ENCODE measurements around the gene TGFA.

TGFA gene

DNA sequence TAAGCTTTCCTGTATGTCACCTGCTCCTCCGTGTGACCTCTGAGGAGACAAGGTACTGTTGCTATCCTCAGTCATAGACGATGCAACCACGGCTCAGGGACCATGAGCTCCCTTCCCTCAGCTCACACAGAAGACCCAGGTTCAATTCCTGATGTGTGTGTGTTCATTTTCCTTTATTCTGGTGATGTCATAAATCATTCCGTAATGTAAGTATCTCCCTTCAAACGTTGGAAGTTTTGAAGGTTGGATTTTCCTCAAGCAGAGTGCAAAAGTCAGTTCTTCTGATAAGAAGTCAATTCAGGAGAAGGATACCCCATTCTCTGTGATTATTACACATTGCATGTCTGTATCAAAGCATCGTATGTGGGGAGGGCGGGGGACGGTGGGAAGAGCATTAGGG lies 132.9 kb downstream of the TGFA start:
- TF ChIP-seq SIN3A (IDR thresholded peaks at IDR 0.05; ENCODE audit: borderline replicate concordance, insufficient read depth, low read length) (no peak), TAF1 (IDR thresholded peaks at IDR 0.05; ENCODE audit: borderline replicate concordance, insufficient read depth, low read length) (no peak), POLR2AphosphoS5 (IDR thresholded peaks at IDR 0.05; ENCODE audit: low read depth, low read length) (no peak), FOXP2 (optimal IDR thresholded peaks at IDR 0.05; ENCODE audit: borderline replicate concordance, extremely low read depth, extremely low read length, insufficient read depth) (no peak)
- TF ChIP-seq, protein P1, sequence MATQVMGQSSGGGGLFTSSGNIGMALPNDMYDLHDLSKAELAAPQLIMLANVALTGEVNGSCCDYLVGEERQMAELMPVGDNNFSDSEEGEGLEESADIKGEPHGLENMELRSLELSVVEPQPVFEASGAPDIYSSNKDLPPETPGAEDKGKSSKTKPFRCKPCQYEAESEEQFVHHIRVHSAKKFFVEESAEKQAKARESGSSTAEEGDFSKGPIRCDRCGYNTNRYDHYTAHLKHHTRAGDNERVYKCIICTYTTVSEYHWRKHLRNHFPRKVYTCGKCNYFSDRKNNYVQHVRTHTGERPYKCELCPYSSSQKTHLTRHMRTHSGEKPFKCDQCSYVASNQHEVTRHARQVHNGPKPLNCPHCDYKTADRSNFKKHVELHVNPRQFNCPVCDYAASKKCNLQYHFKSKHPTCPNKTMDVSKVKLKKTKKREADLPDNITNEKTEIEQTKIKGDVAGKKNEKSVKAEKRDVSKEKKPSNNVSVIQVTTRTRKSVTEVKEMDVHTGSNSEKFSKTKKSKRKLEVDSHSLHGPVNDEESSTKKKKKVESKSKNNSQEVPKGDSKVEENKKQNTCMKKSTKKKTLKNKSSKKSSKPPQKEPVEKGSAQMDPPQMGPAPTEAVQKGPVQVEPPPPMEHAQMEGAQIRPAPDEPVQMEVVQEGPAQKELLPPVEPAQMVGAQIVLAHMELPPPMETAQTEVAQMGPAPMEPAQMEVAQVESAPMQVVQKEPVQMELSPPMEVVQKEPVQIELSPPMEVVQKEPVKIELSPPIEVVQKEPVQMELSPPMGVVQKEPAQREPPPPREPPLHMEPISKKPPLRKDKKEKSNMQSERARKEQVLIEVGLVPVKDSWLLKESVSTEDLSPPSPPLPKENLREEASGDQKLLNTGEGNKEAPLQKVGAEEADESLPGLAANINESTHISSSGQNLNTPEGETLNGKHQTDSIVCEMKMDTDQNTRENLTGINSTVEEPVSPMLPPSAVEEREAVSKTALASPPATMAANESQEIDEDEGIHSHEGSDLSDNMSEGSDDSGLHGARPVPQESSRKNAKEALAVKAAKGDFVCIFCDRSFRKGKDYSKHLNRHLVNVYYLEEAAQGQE (IDR thresholded peaks at IDR 0.05; ENCODE audit: insufficient read depth in 1 of 2, low read depth in 2 of 2, low read length in 2 of 2): no peak

DNA sequence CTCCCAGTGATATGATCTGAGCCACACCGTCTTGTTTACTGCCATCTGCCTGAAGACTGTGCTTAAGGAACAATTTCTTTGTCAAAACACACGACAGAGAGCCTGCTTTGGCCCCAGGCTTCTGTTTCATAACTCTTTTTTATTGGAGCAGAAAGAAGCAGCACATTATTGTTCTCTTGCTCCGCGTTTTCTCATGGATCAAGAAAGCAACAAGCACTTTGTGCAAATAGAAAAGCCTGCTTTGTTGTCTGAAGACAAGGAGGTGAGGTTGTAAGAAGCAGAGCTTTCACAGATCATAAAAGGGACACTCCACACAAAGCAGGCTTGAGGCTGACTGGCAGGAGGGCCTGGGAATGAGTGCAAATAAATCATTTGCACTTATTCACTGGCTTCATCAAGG lies 133.5 kb downstream of the TGFA start:
- TF ChIP-seq SIN3A (IDR thresholded peaks at IDR 0.05; ENCODE audit: borderline replicate concordance, insufficient read depth, low read length): no peak
- TF ChIP-seq POLR2AphosphoS5 (IDR thresholded peaks at IDR 0.05; ENCODE audit: low read depth, low read length): no peak
- no peak for TF ChIP-seq TAF1 (IDR thresholded peaks at IDR 0.05; ENCODE audit: borderline replicate concordance, insufficient read depth, low read length)
- TF ChIP-seq FOXP2 (optimal IDR thresholded peaks at IDR 0.05; ENCODE audit: borderline replicate concordance, extremely low read depth, extremely low read length, insufficient read depth): no peak
- TF ChIP-seq, protein P1 (IDR thresholded peaks at IDR 0.05; ENCODE audit: insufficient read depth in 1 of 2, low read depth in 2 of 2, low read length in 2 of 2): no peak

DNA sequence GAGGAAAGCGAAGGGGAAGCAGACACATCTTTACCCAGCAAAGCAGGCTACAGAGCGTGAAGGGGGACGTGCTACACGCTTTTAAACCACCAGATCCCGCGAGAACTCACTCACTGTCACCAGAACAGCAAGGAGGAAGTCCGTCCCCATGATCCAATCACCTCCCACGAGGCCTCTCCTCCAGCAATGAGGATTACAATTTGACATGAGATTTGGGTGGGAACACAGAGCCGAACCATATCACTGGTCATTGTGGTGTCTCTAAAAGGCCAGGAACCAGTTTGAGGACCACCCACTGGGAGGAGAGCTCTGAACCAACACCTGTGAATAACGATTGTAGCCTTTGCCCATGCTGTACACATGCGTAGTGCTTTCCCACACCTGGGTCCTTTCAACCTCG lies 135.1 kb downstream of the TGFA start:
- TF ChIP-seq POLR2AphosphoS5 (IDR thresholded peaks at IDR 0.05; ENCODE audit: low read depth, low read length) (no peak), FOXP2 (optimal IDR thresholded peaks at IDR 0.05; ENCODE audit: borderline replicate concordance, extremely low read depth, extremely low read length, insufficient read depth) (no peak), TAF1 (IDR thresholded peaks at IDR 0.05; ENCODE audit: borderline replicate concordance, insufficient read depth, low read length) (no peak), SIN3A (IDR thresholded peaks at IDR 0.05; ENCODE audit: borderline replicate concordance, insufficient read depth, low read length) (no peak)
- TF ChIP-seq, protein P1 (IDR thresholded peaks at IDR 0.05; ENCODE audit: insufficient read depth in 1 of 2, low read depth in 2 of 2, low read length in 2 of 2): no peak

DNA sequence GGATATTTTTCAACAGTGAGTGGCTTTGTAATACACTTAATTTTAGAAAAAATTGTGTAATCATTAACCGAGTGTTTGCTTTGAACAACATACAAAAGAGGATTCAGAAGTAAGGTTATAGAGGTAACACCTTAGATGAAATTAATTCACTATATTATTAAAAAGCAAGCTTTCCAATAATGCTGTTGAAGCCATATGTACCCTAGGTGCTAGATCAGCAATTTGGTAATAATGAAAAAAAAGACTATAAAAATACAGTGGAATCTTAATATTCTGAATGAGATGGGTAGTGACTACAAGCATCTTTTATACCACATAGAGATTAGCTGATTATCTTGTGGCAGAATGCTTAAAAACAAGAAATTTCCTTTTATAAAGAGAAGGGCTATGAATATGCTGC lies 136.6 kb downstream of the TGFA start:
- TF ChIP-seq SIN3A (IDR thresholded peaks at IDR 0.05; ENCODE audit: borderline replicate concordance, insufficient read depth, low read length) (no peak), TAF1 (IDR thresholded peaks at IDR 0.05; ENCODE audit: borderline replicate concordance, insufficient read depth, low read length) (no peak), FOXP2 (optimal IDR thresholded peaks at IDR 0.05; ENCODE audit: borderline replicate concordance, extremely low read depth, extremely low read length, insufficient read depth) (no peak), POLR2AphosphoS5 (IDR thresholded peaks at IDR 0.05; ENCODE audit: low read depth, low read length) (no peak)
- TF ChIP-seq, protein P1 (IDR thresholded peaks at IDR 0.05; ENCODE audit: insufficient read depth in 1 of 2, low read depth in 2 of 2, low read length in 2 of 2): no peak

Data from PFSK-1 (cell line).